ENCODE data around the gene ZRANB3. TPM values are rescaled to one million over a fixed set of nuclear protein-coding genes. Genes with fewer than 3 reads are reported as not detected.

Gene ZRANB3
- polyA plus RNA-seq, 1 donor (not counting 4 experiments of a cell fraction or from before 2014, with no cell fraction given), result 10.6 TPM

GRCh38 chr2:135097532-135098231 lies 433.3 kb downstream of the ZRANB3 start:
- Histone ChIP-seq H3K9me1 (ENCODE audit: control insufficient read depth, extremely low read depth, insufficient read depth, low read length) (no peaks in the 10 kb centered on the region), H3K27ac (ENCODE audit: control insufficient read depth, insufficient read depth, low read length) (no peak overlapping the region), H2AFZ (ENCODE audit: control insufficient read depth, low read length) (no peak overlapping the region), H3K36me3 (ENCODE audit: control insufficient read depth in 2 of 2, extremely low read depth in 1 of 2, insufficient read depth in 2 of 2, low read length in 2 of 2) (peaks cover 2 to 9% of the 10 kb centered on the region in 2 experiments), H3K4me2 (ENCODE audit: control insufficient read depth, extremely low read depth, insufficient read depth, low read depth, low read length) (no peak overlapping the region), H3K4me1 (ENCODE audit: control insufficient read depth, extremely low read depth, insufficient read depth, low read length) (peaks cover 15% of the 10 kb centered on the region), H3K9me3 (ENCODE audit: control insufficient read depth, low read depth, low read length) (no peaks in the 10 kb centered on the region), H3K9ac (ENCODE audit: control insufficient read depth, extremely low read depth, insufficient read depth, low read length) (no peak overlapping the region), H3K4me3 (ENCODE audit: control insufficient read depth in 2 of 3, extremely low read depth in 1 of 3, insufficient read depth in 2 of 3, low read depth in 1 of 3, low read length in 3 of 3) (no peak overlapping the region), H4K20me1 (ENCODE audit: control insufficient read depth, extremely low read depth, insufficient read depth, low read length) (no peaks in the 10 kb centered on the region), H3K27me3 (ENCODE audit: control insufficient read depth, extremely low read depth, insufficient read depth, low read length) (no peaks in the 10 kb centered on the region), H3K79me2 (ENCODE audit: control insufficient read depth, insufficient read depth, low read length) (peaks cover 12% of the 10 kb centered on the region)
- FAIRE-seq (no peak), DNase-seq (ENCODE audit: low read depth, low spot score) (no peak)
- dilution Hi-C loops (cut with MboI; ENCODE audit: extremely low pct_ligation_motif_present, low sequenced_read_pairs), result no loop called here
- TF ChIP-seq, protein P1, sequence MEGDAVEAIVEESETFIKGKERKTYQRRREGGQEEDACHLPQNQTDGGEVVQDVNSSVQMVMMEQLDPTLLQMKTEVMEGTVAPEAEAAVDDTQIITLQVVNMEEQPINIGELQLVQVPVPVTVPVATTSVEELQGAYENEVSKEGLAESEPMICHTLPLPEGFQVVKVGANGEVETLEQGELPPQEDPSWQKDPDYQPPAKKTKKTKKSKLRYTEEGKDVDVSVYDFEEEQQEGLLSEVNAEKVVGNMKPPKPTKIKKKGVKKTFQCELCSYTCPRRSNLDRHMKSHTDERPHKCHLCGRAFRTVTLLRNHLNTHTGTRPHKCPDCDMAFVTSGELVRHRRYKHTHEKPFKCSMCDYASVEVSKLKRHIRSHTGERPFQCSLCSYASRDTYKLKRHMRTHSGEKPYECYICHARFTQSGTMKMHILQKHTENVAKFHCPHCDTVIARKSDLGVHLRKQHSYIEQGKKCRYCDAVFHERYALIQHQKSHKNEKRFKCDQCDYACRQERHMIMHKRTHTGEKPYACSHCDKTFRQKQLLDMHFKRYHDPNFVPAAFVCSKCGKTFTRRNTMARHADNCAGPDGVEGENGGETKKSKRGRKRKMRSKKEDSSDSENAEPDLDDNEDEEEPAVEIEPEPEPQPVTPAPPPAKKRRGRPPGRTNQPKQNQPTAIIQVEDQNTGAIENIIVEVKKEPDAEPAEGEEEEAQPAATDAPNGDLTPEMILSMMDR (optimal IDR thresholded peaks at IDR 0.05 in 1 of 3, IDR thresholded peaks at IDR 0.05 in 1 of 3, conservative IDR thresholded peaks at IDR 0.05 in 1 of 3; ENCODE audit: extremely low read depth in 1 of 3, insufficient read depth in 2 of 3, low read length in 3 of 3), result no peak
- no peak for TF ChIP-seq EZH2 (IDR thresholded peaks at IDR 0.05; ENCODE audit: low read length)

- Histone ChIP-seq H2AFZ (ENCODE audit: control insufficient read depth, low read length) (no peak overlapping the region), H3K36me3 (ENCODE audit: control insufficient read depth in 2 of 2, extremely low read depth in 1 of 2, insufficient read depth in 2 of 2, low read length in 2 of 2) (peaks cover 0 to 6% of the 10 kb centered on the region in 2 experiments), H3K4me2 (ENCODE audit: control insufficient read depth, extremely low read depth, insufficient read depth, low read depth, low read length) (peak overlapping the region; percentile 13), H3K79me2 (ENCODE audit: control insufficient read depth, insufficient read depth, low read length) (peaks cover 12% of the 10 kb centered on the region), H3K27me3 (ENCODE audit: control insufficient read depth, extremely low read depth, insufficient read depth, low read length) (no peaks in the 10 kb centered on the region), H3K4me3 (ENCODE audit: control insufficient read depth in 2 of 3, extremely low read depth in 1 of 3, insufficient read depth in 2 of 3, low read depth in 1 of 3, low read length in 3 of 3) (no peak overlapping the region), H4K20me1 (ENCODE audit: control insufficient read depth, extremely low read depth, insufficient read depth, low read length) (no peaks in the 10 kb centered on the region), H3K27ac (ENCODE audit: control insufficient read depth, insufficient read depth, low read length) (no peak overlapping the region), H3K9ac (ENCODE audit: control insufficient read depth, extremely low read depth, insufficient read depth, low read length) (no peak overlapping the region), H3K9me1 (ENCODE audit: control insufficient read depth, extremely low read depth, insufficient read depth, low read length) (no peaks in the 10 kb centered on the region), H3K9me3 (ENCODE audit: control insufficient read depth, low read depth, low read length) (no peaks in the 10 kb centered on the region), H3K4me1 (ENCODE audit: control insufficient read depth, extremely low read depth, insufficient read depth, low read length) (peaks cover 15% of the 10 kb centered on the region)
- FAIRE-seq (no peak), DNase-seq (ENCODE audit: low read depth, low spot score) (no peak)
- dilution Hi-C loops (cut with MboI; ENCODE audit: extremely low pct_ligation_motif_present, low sequenced_read_pairs), result no loop called here
- no peak for TF ChIP-seq EZH2 (IDR thresholded peaks at IDR 0.05; ENCODE audit: low read length)
- TF ChIP-seq, protein P1 (optimal IDR thresholded peaks at IDR 0.05 in 1 of 3, IDR thresholded peaks at IDR 0.05 in 1 of 3, conservative IDR thresholded peaks at IDR 0.05 in 1 of 3; ENCODE audit: extremely low read depth in 1 of 3, insufficient read depth in 2 of 3, low read length in 3 of 3), result no peak
Observed at GRCh38 chr2:135096665-135097446, 434.2 kb downstream of the ZRANB3 start.
